OCI-LY1 (cell line): Measurements from ENCODE around the gene PGC.

Experiments
- CTCF ChIP-seq: fragments of 200-600 bp; sonication (generic), shearing (Covaris generic); IDR thresholded peaks from 2 replicates; pipeline ENCODE4 v1.5.1; 2017; ENCODE audit warnings: mild to moderate bottlenecking, antibody characterized with exemption, low read length, moderate library complexity, mixed read lengths
- EZH2 ChIP-seq: fragments of 200-600 bp; sonication (generic), shearing (Covaris generic); IDR thresholded peaks from 2 replicates; pipeline ENCODE4 v1.8.0; 2017; ENCODE audit warnings: borderline replicate concordance, mixed run types, mild to moderate bottlenecking, antibody characterized with exemption, low read length, moderate library complexity, mixed read lengths

- TF ChIP-seq CTCF (no peak), EZH2 (no peak)
Measured at GRCh38 chr6:41784581-41785171, 37.5 kb upstream of the PGC start.
